ENCODE data around the gene IL23R.

GRCh38 chr1:67150931-67151330 lies 15.3 kb upstream of the IL23R start:
- TF ChIP-seq PKNOX1 (IDR thresholded peaks at IDR 0.05) (no peak), FOXA1 (IDR thresholded peaks at IDR 0.05) (no peak), FOXM1 (IDR thresholded peaks at IDR 0.05; ENCODE audit: borderline replicate concordance) (no peak), ARNT (IDR thresholded peaks at IDR 0.05) (no peak), ZNF384 (IDR thresholded peaks at IDR 0.05) (no peak)
